ENCODE data around the gene SEC31A.

GRCh38 chr4:82775243-82775642, 115.7 kb downstream of the SEC31A start:
- TF ChIP-seq CTCF (tag by site-specific recombination; IDR thresholded peaks at IDR 0.05) (no peak), ZNF692 (tag by site-specific recombination; IDR thresholded peaks at IDR 0.05) (no peak), ZNF707 (tag by site-specific recombination; IDR thresholded peaks at IDR 0.05) (no peak), ZSCAN5A (tag by site-specific recombination; IDR thresholded peaks at IDR 0.05) (no peak), SP7 (tag by site-specific recombination; IDR thresholded peaks at IDR 0.05) (no peak), ZNF639 (tag by site-specific recombination; IDR thresholded peaks at IDR 0.05) (no peak), ZBTB26 (tag by site-specific recombination; optimal IDR thresholded peaks at IDR 0.05) (no peak), BCL11B (tag by site-specific recombination; IDR thresholded peaks at IDR 0.05; ENCODE audit: low read depth) (no peak), ZBTB1 (tag by site-specific recombination; IDR thresholded peaks at IDR 0.05) (no peak)
